ENCODE data around the gene RAF1. TPM values are rescaled to one million over a fixed set of nuclear protein-coding genes. Genes with fewer than 3 reads are reported as not detected.
A peak's percentile ranks its signal among the peaks of the same experiment; 100 is the strongest.

Gene RAF1
- total and polyA plus RNA-seq, 9 of the 15 experiments (the other 6 are each of a cell fraction or from before 2014, with no cell fraction given) = 28.0 to 183 (median 85.6) TPM

- no peak for TF ChIP-seq BRF2 (IDR thresholded peaks at IDR 0.05; ENCODE audit: borderline replicate concordance, insufficient read depth, insufficient read length)
Observed at GRCh38 chr3:12566976-12567375, 96.9 kb downstream of the RAF1 start (continued).

- Histone ChIP-seq H3K9ac (ENCODE audit: insufficient read depth in 1 of 2, low read depth in 2 of 2, low read length in 2 of 2) (no peak overlapping the region), H3K27ac (ENCODE audit: extremely low read depth, low read depth, low read length) (no peak overlapping the region), H3K4me1 (replicated peaks in 1 of 2; ENCODE audit: control insufficient read depth in 2 of 2, insufficient read depth in 2 of 2, low read length in 2 of 2) (peaks cover 0 to 21% of the 10 kb centered on the region in 2 experiments; a peak in 4 of 5 replicates), H3K4me3 (no peak overlapping the region), H3K27me3 (ENCODE audit: control insufficient read depth in 2 of 2, insufficient read depth in 2 of 2, low read length in 2 of 2) (no peaks in the 10 kb centered on the region), H3K79me2 (ENCODE audit: control insufficient read depth, insufficient read depth, low read length) (peaks cover 95% of the 10 kb centered on the region), H3K4me2 (ENCODE audit: insufficient read depth, low read length) (no peak overlapping the region), H2AFZ (ENCODE audit: low read depth, low read length) (no peak overlapping the region), H4K20me1 (replicated peaks; ENCODE audit: control insufficient read depth, insufficient read depth, low read length) (peaks cover 49% of the 10 kb centered on the region), H3K9me1 (ENCODE audit: control insufficient read depth, insufficient read depth, low read length) (peaks cover 7% of the 10 kb centered on the region), H3K9me3 (replicated peaks; ENCODE audit: control insufficient read depth, insufficient read depth, low read depth, low read length) (peaks cover 4% of the 10 kb centered on the region; the same call in 1 of the 2 replicates), H3K36me3 (ENCODE audit: control insufficient read depth, insufficient read depth, low read length) (peaks cover 8% of the 10 kb centered on the region; the same call in 2 of the 3 replicates)
- DNase-seq (ENCODE audit: extremely low read depth in 1 of 4, low spot score in 3 of 4) (no peak), FAIRE-seq (no peak), ATAC-seq (no peak)
- ChIA-PET POLR2A (interaction anchor here (1.0 to 1.6 kb wide), 3 partner anchors 11 to 258 kb away, joined by 3 read pairs; no protein-coding TSS in a partner anchor), CTCF (ENCODE audit: low intra/inter-chr PET ratio) (no interaction called here)
- 50% methylated on average over 1 of the region's 1 CpG for WGBS (ENCODE audit: insufficient coverage, low coverage, missing lambda C conversion rate)
- BruUV-seq (replicated peaks) = no TSS peak
- intact Hi-C loops (cut with micrococcal nuclease) = no loop called here
- TF ChIP-seq ZFPM2 (CRISPR knock-in tag; IDR thresholded peaks at IDR 0.05) (no peak), ZBTB11 (CRISPR knock-in tag; IDR thresholded peaks at IDR 0.05) (0 out of 6 replicates have a peak, but pooled peaks of 1 of the 3 experiments have one; percentile 7), COPS2 (conservative IDR thresholded peaks at IDR 0.05) (no peak)
- in situ Hi-C loops (cut with MboI) = no loop called here
Observed at GRCh38 chr3:12562451-12562850, 101.5 kb downstream of the RAF1 start.

Measured in K562 (cell line).